ENCODE measurements around the gene MMP2. TPM values are rescaled to one million over a fixed set of nuclear protein-coding genes. Genes with fewer than 3 reads are reported as not detected.

The MMP2 gene
- polyA plus RNA-seq, 5 donors = 557 to 623 (median 603) TPM

- DNase-seq = no peak
Measured at GRCh38 chr16:55490301-55490700, 11.3 kb downstream of the MMP2 start.

- DNase-seq = no peak
Measured at GRCh38 chr16:55491691-55492090, 12.7 kb downstream of the MMP2 start.

- no peak for DNase-seq
Measured at GRCh38 chr16:55492756-55493380, 13.9 kb downstream of the MMP2 start.

GRCh38 chr16:55494994-55495421 lies 16.0 kb downstream of the MMP2 start:
- peak; percentile 87 to 91 for DNase-seq

GRCh38 chr16:55495616-55496289 lies 16.8 kb downstream of the MMP2 start:
- no peak for DNase-seq

- no peak for DNase-seq
Measured at GRCh38 chr16:55496509-55497145, 17.6 kb downstream of the MMP2 start.

DNA sequence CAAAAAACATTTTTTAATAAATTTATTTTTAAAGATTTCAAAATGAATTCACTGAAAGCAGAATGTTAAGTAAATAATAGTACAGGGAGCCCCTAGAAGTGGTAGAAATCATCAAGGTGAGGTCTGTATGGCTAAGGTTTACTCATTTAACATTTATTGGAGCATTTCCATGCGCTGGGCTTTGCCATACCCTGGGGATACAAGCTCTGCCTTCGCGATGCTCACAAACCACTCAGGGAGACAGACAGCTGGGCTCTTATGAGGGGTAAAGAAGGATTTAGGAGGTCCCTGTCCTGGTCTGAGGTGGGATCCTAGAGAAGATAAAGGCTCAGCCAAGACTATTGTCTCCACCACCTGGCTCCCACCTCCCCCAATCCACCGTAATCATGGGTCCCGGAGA lies 18.6 kb downstream of the MMP2 start:
- DNase-seq = no peak

- DNase-seq = no peak
Measured at GRCh38 chr16:55498101-55498500, 19.1 kb downstream of the MMP2 start.

DNA sequence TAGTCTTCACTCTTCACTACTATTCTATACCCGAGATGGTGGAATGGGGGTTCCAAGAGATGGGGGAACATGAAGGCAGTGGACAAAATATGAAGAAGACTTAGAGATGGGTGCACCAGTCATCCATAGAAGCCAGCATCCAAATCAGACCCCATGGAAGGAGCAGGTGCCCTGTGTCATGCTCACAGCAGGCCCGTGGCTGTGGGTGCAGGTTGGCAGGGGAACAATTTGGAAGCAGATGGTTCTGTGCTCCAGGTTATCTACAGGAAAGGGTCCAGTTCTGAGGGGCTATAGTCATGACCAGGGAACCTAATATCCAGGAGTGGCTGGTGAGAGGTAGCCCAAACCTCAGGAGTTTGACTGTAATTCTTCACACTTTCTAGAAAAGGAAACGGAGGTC lies 20.3 kb downstream of the MMP2 start:
- DNase-seq = no peak

GRCh38 chr16:55499951-55500529 lies 21.0 kb downstream of the MMP2 start:
- DNase-seq = no peak

DNA sequence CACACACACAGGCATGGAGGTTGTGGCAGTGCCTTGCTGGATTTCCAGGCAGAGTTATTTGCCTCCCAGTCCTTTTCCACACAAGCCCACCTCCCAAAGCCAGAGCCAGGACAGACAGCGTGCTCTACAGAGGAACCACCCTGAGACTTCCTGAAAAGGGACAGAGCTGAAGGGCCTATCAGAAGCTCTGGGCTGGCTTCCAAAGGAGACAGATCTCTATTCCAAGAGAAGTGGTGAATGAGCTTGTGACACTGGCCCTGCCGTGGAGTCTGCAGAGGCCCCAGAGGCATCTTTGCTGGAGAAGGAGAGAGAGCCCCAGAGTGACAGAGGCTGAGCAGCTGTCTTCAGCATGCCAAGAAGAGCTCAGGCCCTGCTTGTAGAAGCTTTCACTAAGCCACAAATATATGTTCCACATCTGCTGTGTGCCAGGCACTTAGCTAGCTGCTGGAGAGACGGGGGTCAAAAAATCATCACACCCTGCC lies 21.6 kb downstream of the MMP2 start:
- DNase-seq = peak; percentile 77 to 80

DNA sequence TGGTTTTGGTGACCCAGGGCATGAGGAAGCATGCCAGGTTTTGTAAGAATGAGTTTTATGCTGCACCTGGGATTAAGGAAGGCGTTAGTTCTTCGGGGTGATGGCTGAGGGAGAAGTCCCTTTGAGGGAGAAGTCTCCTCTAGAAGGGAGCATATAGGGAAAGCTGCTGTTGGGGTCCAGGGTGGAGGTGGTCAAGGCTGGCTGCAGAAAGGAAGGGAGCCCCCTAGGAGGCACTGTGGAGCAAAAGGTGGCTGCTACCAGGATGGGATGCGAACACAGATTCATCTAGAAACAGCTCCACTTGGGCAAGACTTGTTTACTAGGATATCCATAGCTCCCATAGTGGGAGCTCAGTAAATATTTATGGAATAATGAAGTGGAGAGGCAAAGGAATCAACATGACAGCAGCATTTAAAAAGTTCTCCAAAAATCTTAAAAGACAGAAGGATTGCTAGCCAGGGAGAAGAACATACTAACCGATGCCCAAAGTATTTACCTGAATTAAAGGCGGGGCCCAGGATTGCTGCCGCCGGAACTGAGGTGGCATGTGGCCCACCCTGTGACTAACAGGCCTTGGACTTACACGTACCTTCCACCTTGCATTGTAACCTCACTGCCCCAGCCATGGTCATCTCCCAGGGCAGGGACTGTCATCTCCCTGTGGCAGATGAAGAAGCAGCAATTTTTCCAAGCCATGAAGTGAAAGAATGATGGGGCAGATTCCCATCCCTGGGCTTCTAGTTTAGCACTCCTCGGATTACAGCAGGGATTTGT lies 22.7 kb downstream of the MMP2 start:
- DNase-seq = no peak

GRCh38 chr16:55502801-55503366 lies 23.9 kb downstream of the MMP2 start:
- DNase-seq = peak; percentile 94 to 96

DNA sequence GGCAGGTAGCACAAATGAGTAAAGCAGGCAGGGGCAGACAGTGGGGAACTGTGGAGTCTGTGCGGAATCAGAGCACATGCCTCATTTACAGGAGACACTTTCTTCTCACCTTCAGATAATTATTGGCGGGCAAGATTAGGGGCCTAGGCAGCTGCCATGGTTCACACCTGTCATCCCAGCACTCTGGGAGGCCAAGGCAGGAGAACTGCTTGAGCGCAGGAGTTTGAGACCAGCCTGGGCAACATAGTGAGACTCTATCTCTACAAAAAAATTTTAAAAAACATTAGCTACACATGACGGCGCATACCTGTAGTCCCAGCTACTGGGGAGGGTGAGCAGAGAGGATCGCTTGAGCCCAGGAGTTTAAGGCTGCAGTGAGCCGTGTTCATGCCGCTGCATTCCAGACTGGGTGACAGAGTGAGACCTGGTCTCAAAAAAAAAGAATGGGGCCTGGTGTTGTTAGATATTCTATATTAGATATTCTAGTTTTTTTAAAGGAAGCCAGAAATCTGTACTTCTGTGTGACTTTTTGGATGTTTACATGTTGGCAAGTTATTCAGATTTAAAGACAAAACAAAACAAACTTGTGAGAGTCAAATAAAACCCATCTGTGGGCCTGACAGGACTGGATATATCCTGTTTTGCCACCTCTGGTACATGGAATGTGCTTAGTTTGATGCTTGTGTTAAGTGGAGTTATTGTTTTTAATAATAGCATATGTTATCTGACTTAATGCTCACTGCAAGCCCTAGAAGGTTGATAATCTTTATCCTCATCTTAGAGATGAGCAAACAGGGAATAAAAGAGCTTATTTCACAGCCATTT lies 24.9 kb downstream of the MMP2 start:
- no peak for DNase-seq

GRCh38 chr16:55505333-55506015 lies 26.5 kb downstream of the MMP2 start:
- no peak for DNase-seq

- no peak for DNase-seq
Measured at GRCh38 chr16:55506083-55506482, 27.1 kb downstream of the MMP2 start.

GRCh38 chr16:55506708-55507107 lies 27.7 kb downstream of the MMP2 start:
- DNase-seq = no peak

DNA sequence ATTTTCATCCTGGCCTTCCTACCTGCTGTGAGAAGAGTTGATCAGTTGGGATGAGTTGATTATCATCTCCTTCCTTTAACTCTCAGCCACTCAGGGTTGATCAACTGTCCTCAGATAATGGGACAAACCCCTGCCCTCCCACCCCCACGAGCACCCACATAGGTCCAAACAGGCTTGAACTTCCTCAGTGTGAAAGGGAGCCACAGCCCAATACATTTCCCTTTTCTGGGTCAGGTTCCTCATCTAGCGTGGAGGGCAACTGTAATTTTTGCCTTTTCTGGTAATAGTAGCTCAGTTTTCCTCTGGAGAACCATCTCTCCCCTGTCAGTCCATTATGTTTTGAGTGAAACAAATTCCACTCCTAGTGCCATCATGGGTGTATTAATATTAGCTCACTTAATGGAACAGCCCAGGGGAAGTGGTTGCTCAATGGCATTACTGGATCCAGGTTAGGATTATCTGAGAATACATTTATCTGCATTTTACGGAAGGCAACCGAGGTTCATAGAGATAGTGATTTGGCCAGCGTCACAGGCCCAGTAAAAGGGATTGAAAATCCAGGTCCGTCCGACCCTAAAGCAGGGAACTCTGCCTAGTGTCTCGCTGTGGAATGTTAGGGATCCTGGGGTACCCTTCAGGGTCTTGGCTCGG lies 29.4 kb downstream of the MMP2 start:
- DNase-seq = no peak

Measured in right lung (tissue), 5 donors.